Mucosa of rectum (tissue), 2 donors: ENCODE data around the gene GOLGA6D.
A peak's percentile ranks its signal among the peaks of the same experiment; 100 is the strongest.
"Not testable (repeated sequence)": the region's sequence is repeated elsewhere in the genome, so short reads cannot be mapped to it uniquely, and the experiment has no call there.

Source experiments
- H3K27ac ChIP-seq, 2 donors: one replicate each; pipeline ENCODE4 v1.7.0; 2013; ENCODE audit warnings: inconsistent platforms in 2 of 2, low read depth in 2 of 2, low read length in 2 of 2
- H3K27me3 ChIP-seq, 2 donors: one replicate each; pipeline ENCODE4 v1.7.0; 2013; ENCODE audit warnings: low read length in 2 of 2; ENCODE audit not compliant: control insufficient read depth in 2 of 2, insufficient read depth in 2 of 2
- H3K36me3 ChIP-seq, 2 donors: one replicate each; pipeline ENCODE4 v1.7.0; 2013; ENCODE audit warnings: low read length in 2 of 2; ENCODE audit not compliant: control insufficient read depth in 2 of 2, insufficient read depth in 2 of 2
- H3K4me1 ChIP-seq, 2 donors: one replicate each; pipeline ENCODE4 v1.7.0; 2013; ENCODE audit warnings: low read length in 2 of 2, mild to moderate bottlenecking in 1 of 2; ENCODE audit not compliant: control insufficient read depth in 2 of 2, insufficient read depth in 2 of 2
- H3K4me3 ChIP-seq, 2 donors: one replicate each; pipeline ENCODE4 v1.7.0; 2013; ENCODE audit warnings: low read length in 2 of 2
- H3K9ac ChIP-seq, 2 donors: one replicate each; pipeline ENCODE4 v1.7.0; 2013; ENCODE audit warnings: low read length in 2 of 2, low read depth in 1 of 2, mild to moderate bottlenecking in 1 of 2
- H3K9me3 ChIP-seq, 2 donors: one replicate each; pipeline ENCODE4 v1.7.0; 2013; ENCODE audit warnings: low read length in 2 of 2; ENCODE audit not compliant: control insufficient read depth in 2 of 2
- donor health status: healthy.
- donor health status: Normal muscosa, but diverticular disease.

Gene GOLGA6D

GRCh38 chr15:75249726-75250125, 32.9 kb upstream of the GOLGA6D start:
- Histone ChIP-seq H3K4me3 (no peak overlapping the region), H3K9me3 (no peaks in the 10 kb centered on the region), H3K27ac (no peak overlapping the region), H3K36me3 (no peaks in the 10 kb centered on the region), H3K4me1 (no peaks in the 10 kb centered on the region), H3K27me3 (peaks cover 4% of the 10 kb centered on the region in 2 donors), H3K9ac (no peak overlapping the region)

- not testable (repeated sequence) for H3K27ac ChIP-seq, H3K27me3 ChIP-seq, H3K9me3 ChIP-seq, H3K9ac ChIP-seq, H3K4me1 ChIP-seq, H3K36me3 ChIP-seq, H3K4me3 ChIP-seq
These were observed 31.3 kb upstream of the GOLGA6D start for GRCh38 chr15:75251343-75251742.

DNA sequence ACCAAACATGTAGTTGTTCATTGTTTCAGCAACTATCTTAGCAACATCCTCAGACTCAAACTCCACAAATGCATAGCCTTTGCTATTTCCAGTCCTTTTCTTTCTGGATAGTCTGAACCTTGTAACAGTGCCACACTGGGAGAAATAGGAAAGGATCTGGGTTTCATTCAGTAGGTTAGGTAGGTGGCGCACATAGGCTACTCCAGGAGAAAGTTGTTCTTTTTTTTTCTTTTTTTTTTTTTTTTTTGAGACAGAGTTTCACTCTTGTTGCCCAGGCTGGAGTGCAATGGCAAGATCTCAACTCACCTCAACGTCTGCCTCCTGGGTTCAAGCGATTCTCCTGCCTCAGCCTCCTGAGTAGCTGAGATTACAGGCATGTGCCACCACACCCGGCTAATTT, 30.4 kb upstream of the GOLGA6D start:
- H3K27ac ChIP-seq, H3K4me1 ChIP-seq, H3K9ac ChIP-seq, H3K36me3 ChIP-seq, H3K4me3 ChIP-seq, H3K27me3 ChIP-seq, H3K9me3 ChIP-seq: not testable (repeated sequence)

DNA sequence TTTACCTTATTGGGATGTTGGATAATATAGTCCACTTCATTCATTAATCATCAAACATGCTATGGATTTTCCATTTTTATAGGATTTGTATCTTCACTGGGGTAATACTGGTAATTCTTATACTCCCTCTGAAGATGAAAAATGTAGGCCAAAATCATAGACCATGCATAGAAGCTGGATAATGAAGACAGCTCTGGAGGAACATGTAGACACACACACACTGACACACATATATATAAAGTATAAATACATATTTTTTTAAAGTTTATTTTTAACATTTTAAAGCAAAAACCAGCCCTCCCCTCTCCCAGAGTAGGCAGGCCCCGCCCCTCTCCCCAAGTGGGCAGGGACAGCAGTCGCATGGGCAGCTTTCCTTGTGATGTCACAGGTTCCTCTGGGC, 24.6 kb upstream of the GOLGA6D start, which contains the start of gene GOLGA6C:
GOLGA6C (plus strand) TSS at position 301 of the 400 bp plus-strand sequence. CDS start 265 bp downstream, outside the sequence.
- not testable (repeated sequence) for H3K9me3 ChIP-seq, H3K36me3 ChIP-seq, H3K4me3 ChIP-seq, H3K27ac ChIP-seq, H3K4me1 ChIP-seq, H3K27me3 ChIP-seq, H3K9ac ChIP-seq

DNA sequence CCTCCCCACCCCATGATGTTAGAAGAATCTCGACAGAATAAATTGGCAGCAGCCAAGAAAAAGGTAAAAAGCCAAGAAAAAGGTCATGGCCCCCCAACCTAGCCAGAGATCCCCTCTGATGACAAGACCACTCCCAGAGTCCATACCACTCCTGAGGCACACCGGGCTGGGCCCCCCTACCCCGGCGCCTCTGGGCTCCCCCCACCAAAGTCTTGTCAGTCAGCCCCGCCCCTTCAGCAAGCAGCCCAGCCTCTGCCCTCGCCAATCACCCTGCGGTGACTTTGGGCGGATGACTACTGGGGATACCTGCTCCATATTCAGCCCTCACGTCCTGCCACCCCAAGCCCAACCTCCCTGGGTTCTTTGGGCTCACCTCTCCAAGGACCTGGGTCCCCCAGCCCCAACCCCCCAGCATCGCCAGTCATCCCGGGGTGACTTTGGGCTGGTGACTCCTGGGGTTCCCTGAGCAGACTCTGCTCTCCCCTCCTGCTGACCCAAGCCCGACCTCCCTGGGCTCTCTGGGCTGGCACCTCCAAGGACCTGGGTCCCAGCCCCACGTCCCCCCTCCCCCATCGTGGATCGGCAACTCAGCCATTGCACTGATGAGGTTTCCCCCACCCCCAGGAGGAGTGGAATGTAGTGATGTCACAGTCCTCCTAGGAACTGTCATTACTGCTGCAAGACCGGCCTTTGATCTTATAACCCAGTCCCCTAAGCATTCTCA, 23.9 kb upstream of the GOLGA6D start:
- H3K4me1 ChIP-seq = not testable (repeated sequence)

DNA sequence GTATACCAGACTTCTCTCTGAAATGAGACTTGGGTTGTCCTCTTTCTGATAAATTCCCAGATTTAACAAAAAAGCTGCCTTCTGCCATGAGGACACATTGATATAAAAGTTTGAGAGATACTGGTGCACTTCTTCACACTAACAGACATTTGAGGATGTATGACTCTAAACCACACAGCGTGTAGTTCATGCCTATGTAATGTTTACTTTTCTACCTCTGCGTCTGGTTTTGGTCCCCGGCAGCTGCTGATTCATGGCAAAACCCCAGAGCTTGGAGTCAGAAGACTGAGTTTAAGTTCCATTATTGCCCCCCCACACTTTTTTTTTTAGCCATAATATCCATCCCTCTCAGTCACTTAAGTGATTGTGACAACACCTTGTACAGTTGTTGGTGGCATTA, 22.8 kb upstream of the GOLGA6D start:
- not testable (repeated sequence) for H3K27ac ChIP-seq, H3K4me3 ChIP-seq, H3K36me3 ChIP-seq, H3K9ac ChIP-seq, H3K9me3 ChIP-seq, H3K27me3 ChIP-seq, H3K4me1 ChIP-seq

More for the DNA sequence above, 23.9 kb upstream of the GOLGA6D start:
- H3K9ac ChIP-seq, H3K4me3 ChIP-seq, H3K9me3 ChIP-seq, H3K36me3 ChIP-seq, H3K27ac ChIP-seq, H3K27me3 ChIP-seq: not testable (repeated sequence)

DNA sequence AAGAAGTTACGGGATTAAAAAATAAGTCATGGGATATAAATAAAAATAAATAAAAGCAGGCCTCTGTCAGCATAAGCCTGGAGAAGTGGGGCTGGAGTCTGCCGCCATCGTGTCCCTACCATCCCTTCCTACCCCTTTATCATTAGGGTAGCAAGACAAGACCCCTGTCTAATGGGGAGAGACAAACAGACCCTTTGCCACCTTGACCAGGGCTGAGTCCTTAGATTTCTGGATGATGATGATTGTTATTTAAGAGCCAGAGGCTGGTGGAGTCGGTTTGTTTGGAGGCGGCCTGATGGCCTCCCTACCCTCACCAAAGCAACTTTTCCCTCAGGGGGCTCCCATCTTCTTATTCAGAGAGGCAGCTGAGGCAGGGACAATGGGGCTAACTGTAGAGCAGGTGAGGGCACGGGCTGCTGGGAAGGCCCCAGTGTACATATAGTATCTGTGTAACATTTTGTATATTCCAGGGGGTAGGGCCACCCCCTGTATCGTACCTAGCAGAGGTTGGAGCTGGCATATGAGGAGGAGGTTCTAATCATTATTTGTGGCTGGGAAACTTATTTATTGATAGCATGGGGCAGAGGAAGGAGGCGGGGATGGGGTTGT, 8.8 kb upstream of the GOLGA6D start:
- not testable (repeated sequence) for H3K9me3 ChIP-seq, H3K27ac ChIP-seq, H3K9ac ChIP-seq, H3K36me3 ChIP-seq, H3K27me3 ChIP-seq, H3K4me3 ChIP-seq, H3K4me1 ChIP-seq

GRCh38 chr15:75274509-75275107, 8.0 kb upstream of the GOLGA6D start:
- H3K27ac ChIP-seq, H3K9me3 ChIP-seq, H3K4me1 ChIP-seq, H3K4me3 ChIP-seq, H3K27me3 ChIP-seq, H3K36me3 ChIP-seq: not testable (repeated sequence)
- peak overlapping the region in 1 of 2 donors; percentile 41 for H3K9ac ChIP-seq

DNA sequence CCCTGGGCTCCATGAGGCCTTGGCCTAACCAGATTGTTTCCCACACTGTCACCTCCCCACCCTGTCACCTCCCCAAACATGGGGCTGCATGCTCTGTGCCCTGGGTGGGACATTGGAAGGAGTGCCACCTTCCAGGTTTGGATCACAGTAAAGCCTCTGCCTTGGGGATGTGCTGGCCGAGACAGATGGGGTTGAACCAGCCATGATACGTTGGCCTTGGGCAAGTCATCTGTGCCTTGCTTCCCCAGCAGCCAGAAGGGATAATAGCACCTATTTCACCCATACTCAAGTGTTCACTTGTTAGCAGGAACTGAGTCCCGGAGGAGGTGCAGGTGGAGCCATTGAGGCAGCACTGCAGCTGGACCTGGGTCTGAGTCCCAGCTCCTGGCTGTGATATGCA, 7.0 kb upstream of the GOLGA6D start:
- H3K9ac ChIP-seq, H3K9me3 ChIP-seq, H3K27ac ChIP-seq, H3K4me3 ChIP-seq, H3K36me3 ChIP-seq, H3K27me3 ChIP-seq, H3K4me1 ChIP-seq: not testable (repeated sequence)

DNA sequence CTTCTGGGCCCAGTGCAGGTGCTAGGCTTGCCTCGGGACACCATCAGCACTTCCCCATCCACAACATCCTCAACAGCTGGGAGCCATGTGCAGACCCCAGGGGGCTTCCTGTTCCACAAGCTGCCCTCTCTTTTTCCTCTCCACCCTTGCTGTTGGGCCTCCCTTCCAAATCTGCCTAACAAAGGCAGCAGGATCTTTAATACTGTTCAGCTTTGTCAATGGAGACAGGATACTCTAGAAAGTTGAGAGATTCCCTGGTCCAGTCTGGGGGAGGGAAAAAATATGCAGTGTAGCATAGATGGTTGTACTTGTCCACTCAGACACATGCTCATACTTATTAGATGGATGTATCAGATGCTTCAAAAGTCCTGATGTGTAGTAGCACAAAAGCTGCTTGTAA, 4.1 kb upstream of the GOLGA6D start:
- H3K9ac ChIP-seq, H3K9me3 ChIP-seq, H3K4me1 ChIP-seq, H3K4me3 ChIP-seq, H3K27ac ChIP-seq, H3K27me3 ChIP-seq, H3K36me3 ChIP-seq: not testable (repeated sequence)
